HepG2 (cell line): ENCODE data around the gene SLC12A3. TPM values are rescaled to one million over a fixed set of nuclear protein-coding genes. Genes with fewer than 3 reads are reported as not detected.

ENCODE experiments used
- HMGXB4 ChIP-seq, 2 experiments: sonication (generic) in 1 of 2; formaldehyde crosslinking in 1 of 2; IDR thresholded peaks; 2 replicates each; pipeline versions ENCODE4 v1.4.0 to v1.6.1; 2018 to 2020; ENCODE audit warnings: missing genetic modification reagents in 2 of 2, borderline replicate concordance in 1 of 2, low read depth in 1 of 2, mild to moderate bottlenecking in 1 of 2, missing biosample characterization in 1 of 2
- HNF4G ChIP-seq, 2 experiments: sonication (generic) in 1 of 2; formaldehyde crosslinking in 1 of 2; IDR thresholded peaks; 2 replicates each; pipeline versions ENCODE4 v1.4.0 to v1.6.1; 2011 to 2020; ENCODE audit warnings: borderline replicate concordance in 2 of 2, low read depth in 2 of 2, mild to moderate bottlenecking in 2 of 2, low read length in 1 of 2, missing genetic modification reagents in 1 of 2, moderate library complexity in 1 of 2
- JUNB ChIP-seq: sonication (generic); formaldehyde crosslinking; IDR thresholded peaks from 2 replicates; pipeline ENCODE4 v1.8.0; 2022; ENCODE audit warnings: missing genetic modification reagents, mild to moderate bottlenecking, borderline replicate concordance
- MAFK ChIP-seq, 2 experiments: IDR thresholded peaks in 1 of 2; conservative IDR thresholded peaks in 1 of 2; 2 replicates each; pipeline ENCODE4 v1.6.1; 2011; ENCODE audit warnings: improper control_type of control experiment in 2 of 2, low read length in 2 of 2
- NR0B2 ChIP-seq: sonication (generic); formaldehyde crosslinking; IDR thresholded peaks from 2 replicates; pipeline ENCODE4 v1.4.0; 2020; ENCODE audit warnings: mild to moderate bottlenecking, missing genetic modification reagents
- NR2F6 ChIP-seq, 2 experiments: IDR thresholded peaks; 2 replicates each; pipeline ENCODE4 v1.6.1; 2016; ENCODE audit warnings: antibody characterized with exemption in 1 of 2, mild to moderate bottlenecking in 1 of 2
- PRMT3 ChIP-seq: sonication (generic); formaldehyde crosslinking; IDR thresholded peaks from 2 replicates; pipeline ENCODE4 v1.8.1; 2022; ENCODE audit warnings: low read depth, mild to moderate bottlenecking, moderate library complexity, missing genetic modification reagents, borderline replicate concordance
- SNAPC4 ChIP-seq: sonication (generic); formaldehyde crosslinking; IDR thresholded peaks from 2 replicates; pipeline ENCODE4 v1.4.0; 2020; ENCODE audit warnings: mild to moderate bottlenecking, missing genetic modification reagents
- ZBTB7B ChIP-seq: sonication (generic); formaldehyde crosslinking; IDR thresholded peaks from 2 replicates; pipeline ENCODE4 v1.4.0; 2020; ENCODE audit warnings: missing genetic modification reagents
- ZMYM2 ChIP-seq: sonication (generic); formaldehyde crosslinking; IDR thresholded peaks from 2 replicates; pipeline ENCODE4 v1.8.0; 2022; ENCODE audit warnings: mild to moderate bottlenecking, missing genetic modification reagents
- ZMYM4 ChIP-seq: sonication (generic); formaldehyde crosslinking; IDR thresholded peaks from 2 replicates; pipeline ENCODE4 v1.8.1; 2023; ENCODE audit warnings: mild to moderate bottlenecking, missing genetic modification reagents
- ZNF180 ChIP-seq: sonication (generic); formaldehyde crosslinking; IDR thresholded peaks from 2 replicates; pipeline ENCODE4 v1.4.0; 2020; ENCODE audit warnings: low read depth, missing genetic modification reagents, borderline replicate concordance
- ZNF205 ChIP-seq: IDR thresholded peaks from 2 replicates; pipeline ENCODE4 v1.6.1; 2018; ENCODE audit warnings: missing biosample characterization, missing genetic modification reagents
- ZNF513 ChIP-seq: sonication (generic); formaldehyde crosslinking; conservative IDR thresholded peaks from 2 replicates; pipeline ENCODE4 v1.5.0; 2020; ENCODE audit warnings: missing genetic modification reagents
- ZNF577 ChIP-seq: sonication (generic); formaldehyde crosslinking; IDR thresholded peaks from 2 replicates; pipeline ENCODE4 v1.4.0; 2020; ENCODE audit warnings: mild to moderate bottlenecking, low read depth, missing genetic modification reagents, borderline replicate concordance
- ZNF879 ChIP-seq: sonication (generic); formaldehyde crosslinking; IDR thresholded peaks from 2 replicates; pipeline ENCODE4 v1.8.1; 2023; ENCODE audit warnings: missing genetic modification reagents
- ZSCAN25 ChIP-seq: sonication (generic); formaldehyde crosslinking; IDR thresholded peaks from 2 replicates; pipeline ENCODE4 v1.8.0; 2022; ENCODE audit warnings: mild to moderate bottlenecking, missing genetic modification reagents
- ZZZ3 ChIP-seq: sonication (generic); formaldehyde crosslinking; IDR thresholded peaks from 2 replicates; pipeline ENCODE4 v1.4.0; 2020; ENCODE audit warnings: missing genetic modification reagents, mild to moderate bottlenecking, borderline replicate concordance
- polyA plus RNA-seq, 8 experiments: library from polyadenylated mRNA; depleted of rRNA in 3 of 8; stranded (reverse) in 7 of 8; unstranded in 1 of 8; fragments of >200 nt; fragmentation: Illumina TruSeq in 4 of 8; extraction: Trizol in 4 of 8; gene quantifications; 2 replicates each; pipeline versions ENCODE4 v1.2.1 to v1.2.3, GENCODE V29; 2011 to 2016; ENCODE audit warnings: low read depth in 4 of 8, missing spikeins in 1 of 8, mixed read lengths in 1 of 8; ENCODE audit not compliant: insufficient read depth in 1 of 8
- total RNA-seq, 5 experiments: library from RNA; depleted of rRNA; stranded (reverse); fragments of >200 nt; fragmentation: Illumina TruSeq; extraction: Trizol; gene quantifications; 2 replicates each; pipeline ENCODE4 v1.2.3, GENCODE V29; 2016; ENCODE audit warnings: low read depth in 1 of 5

SLC12A3 gene
- total and polyA plus RNA-seq, 2 of the 13 experiments (the other 11 are each of a cell fraction or from before 2014, with no cell fraction given) = 6.2 TPM; not detected in 1

- TF ChIP-seq HNF4G (IDR thresholded peaks at IDR 0.05; ENCODE audit: borderline replicate concordance, low read depth, low read length) = no peak; the same call in 1 of the 2 replicates
- TF ChIP-seq HNF4G (CRISPR knock-in tag; IDR thresholded peaks at IDR 0.05; ENCODE audit: borderline replicate concordance, low read depth) = peak; percentile 63; the same call in 1 of the 2 replicates
- TF ChIP-seq ZMYM2 = peak; percentile 79
- no peak for TF ChIP-seq NR2F6 (IDR thresholded peaks at IDR 0.05)
- TF ChIP-seq NR2F6 (CRISPR knock-in tag; IDR thresholded peaks at IDR 0.05) = peak; percentile 69
- TF ChIP-seq ZBTB7B = peak; percentile 61; the same call in 1 of the 2 replicates
- peak; percentile 70 for TF ChIP-seq ZZZ3 (CRISPR knock-in tag)
- no peak for TF ChIP-seq ZNF577
- peak; percentile 75; the same call in 1 of the 2 replicates for TF ChIP-seq ZNF205 (CRISPR knock-in tag)
- peak; percentile 71 to 75; a peak in 3 of 4 replicates for TF ChIP-seq HMGXB4 (CRISPR knock-in tag; IDR thresholded peaks at IDR 0.05; ENCODE audit: borderline replicate concordance in 1 of 2, low read depth in 1 of 2)
- TF ChIP-seq ZNF879 = no peak
- peak; percentile 66 for TF ChIP-seq ZSCAN25 (CRISPR knock-in tag)
- TF ChIP-seq ZNF513 = peak; percentile 65; the same call in 1 of the 2 replicates
- peak; percentile 56; the same call in 1 of the 2 replicates for TF ChIP-seq PRMT3 (CRISPR knock-in tag)
- TF ChIP-seq NR0B2 (CRISPR knock-in tag) = peak; percentile 95
- no peak; the same call in 1 of the 2 replicates for TF ChIP-seq ZNF180
- peak; percentile 100 for TF ChIP-seq ZMYM4 (CRISPR knock-in tag)
- no peak for TF ChIP-seq JUNB (CRISPR knock-in tag)
- no peak for TF ChIP-seq MAFK (conservative IDR thresholded peaks at IDR 0.05 in 1 of 2, IDR thresholded peaks at IDR 0.05 in 1 of 2; ENCODE audit: low read length in 2 of 2)
- peak; percentile 96 for TF ChIP-seq SNAPC4 (CRISPR knock-in tag)
These were observed 67.1 kb downstream of the SLC12A3 start, which contains the start of gene HERPUD1 (continued) for GRCh38 chr16:56931892-56932720.
